HG03575 (cell line): ENCODE data around the gene LIPA.
A peak's percentile ranks its signal among the peaks of the same experiment; 100 is the strongest.
"Not testable (repeated sequence)": the region's sequence is repeated elsewhere in the genome, so short reads cannot be mapped to it uniquely, and the experiment has no call there.

ENCODE experiments used
- ATAC-seq: cut with Tn5 transposase; IDR thresholded peaks from one replicate; pipeline ENCODE4 v1.9.1; 2021; ENCODE audit not compliant: unreplicated experiment, insufficient number of reproducible peaks, low FRiP score; ENCODE audit errors: extremely low read depth

The LIPA gene

GRCh38 chr10:89251409-89252224, at the start of gene LIPA:
Gene LIPA, minus strand, starts transcription at chr10:89251775. Its CDS starts 4,127 bp downstream, at chr10:89247648.
- peak; percentile 80 for ATAC-seq

GRCh38 chr10:89301232-89301631, 49.7 kb upstream of the LIPA start:
- ATAC-seq = peak; percentile 21

GRCh38 chr10:89299031-89299430, 47.5 kb upstream of the LIPA start:
- no peak for ATAC-seq

DNA sequence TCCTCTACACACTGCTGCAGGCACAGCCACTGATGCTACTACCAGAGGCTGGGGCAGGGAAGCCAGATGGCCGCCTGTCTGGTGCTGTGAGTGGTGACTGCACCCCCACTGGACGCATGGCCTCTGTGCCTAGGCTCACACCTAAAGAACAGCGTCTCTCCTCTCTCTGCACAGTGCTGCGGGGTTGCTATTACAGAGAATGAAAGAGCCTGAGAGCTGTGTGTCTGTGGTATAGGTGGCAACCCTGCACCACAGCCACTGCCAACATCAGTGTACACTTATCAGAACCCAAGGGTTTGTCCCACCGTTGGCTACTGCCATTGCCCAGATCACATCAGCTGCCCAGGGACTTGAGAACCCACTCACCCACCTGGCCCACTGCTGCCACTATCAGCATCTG, 46.2 kb upstream of the LIPA start:
- no peak for ATAC-seq

GRCh38 chr10:89297356-89297755, 45.8 kb upstream of the LIPA start:
- no peak for ATAC-seq

GRCh38 chr10:89296220-89296648, 44.7 kb upstream of the LIPA start:
- ATAC-seq = no peak

DNA sequence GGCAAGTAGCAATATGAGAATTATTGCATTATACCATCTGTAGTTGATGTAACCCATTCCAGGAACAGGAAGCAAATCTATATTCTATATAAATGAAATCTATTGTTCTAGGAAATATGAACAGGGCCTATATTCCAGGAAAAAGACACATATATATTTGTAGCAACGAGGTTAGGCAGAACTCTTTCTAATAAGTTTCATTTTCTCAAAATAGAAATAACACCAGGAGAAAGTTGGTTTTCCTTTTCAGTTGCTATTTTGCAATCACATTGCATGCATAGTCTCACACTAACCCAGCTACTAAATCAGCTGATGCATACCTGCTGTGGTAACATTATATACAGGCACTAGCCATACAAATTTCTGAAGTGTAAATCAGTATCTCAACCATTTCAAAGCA, 44.0 kb upstream of the LIPA start:
- no peak for ATAC-seq

DNA sequence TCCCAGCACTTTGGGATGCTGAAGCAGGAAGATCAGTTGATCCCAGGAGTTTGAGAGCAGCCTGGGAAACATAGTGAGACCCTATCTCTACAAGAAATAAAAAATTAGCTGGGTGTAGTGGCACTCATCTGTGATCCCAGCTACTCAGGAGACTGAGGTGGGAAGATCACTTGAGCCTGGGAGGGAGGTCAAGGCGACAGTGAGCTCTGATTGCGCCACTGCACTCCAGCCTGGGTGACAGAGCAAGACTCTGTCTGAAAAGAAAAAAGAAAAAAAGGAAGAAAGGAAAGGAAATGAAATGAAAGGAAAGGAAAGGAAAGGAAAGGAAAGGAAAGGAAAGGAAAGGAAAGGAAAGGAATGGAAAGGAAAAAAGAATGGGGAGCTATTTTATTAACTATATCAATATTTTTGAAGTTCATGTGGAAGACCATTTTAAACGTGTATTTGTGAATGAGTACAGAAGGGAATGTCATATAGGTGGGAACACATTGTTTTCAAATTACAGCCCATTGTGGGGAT, 43.2 kb upstream of the LIPA start:
- no peak for ATAC-seq

GRCh38 chr10:89285303-89285702, 33.7 kb upstream of the LIPA start:
- ATAC-seq = not testable (repeated sequence)

GRCh38 chr10:89284711-89285110, 33.1 kb upstream of the LIPA start:
- ATAC-seq = not testable (repeated sequence)

- ATAC-seq = no peak
These were observed 32.4 kb upstream of the LIPA start for GRCh38 chr10:89283936-89284475.

DNA sequence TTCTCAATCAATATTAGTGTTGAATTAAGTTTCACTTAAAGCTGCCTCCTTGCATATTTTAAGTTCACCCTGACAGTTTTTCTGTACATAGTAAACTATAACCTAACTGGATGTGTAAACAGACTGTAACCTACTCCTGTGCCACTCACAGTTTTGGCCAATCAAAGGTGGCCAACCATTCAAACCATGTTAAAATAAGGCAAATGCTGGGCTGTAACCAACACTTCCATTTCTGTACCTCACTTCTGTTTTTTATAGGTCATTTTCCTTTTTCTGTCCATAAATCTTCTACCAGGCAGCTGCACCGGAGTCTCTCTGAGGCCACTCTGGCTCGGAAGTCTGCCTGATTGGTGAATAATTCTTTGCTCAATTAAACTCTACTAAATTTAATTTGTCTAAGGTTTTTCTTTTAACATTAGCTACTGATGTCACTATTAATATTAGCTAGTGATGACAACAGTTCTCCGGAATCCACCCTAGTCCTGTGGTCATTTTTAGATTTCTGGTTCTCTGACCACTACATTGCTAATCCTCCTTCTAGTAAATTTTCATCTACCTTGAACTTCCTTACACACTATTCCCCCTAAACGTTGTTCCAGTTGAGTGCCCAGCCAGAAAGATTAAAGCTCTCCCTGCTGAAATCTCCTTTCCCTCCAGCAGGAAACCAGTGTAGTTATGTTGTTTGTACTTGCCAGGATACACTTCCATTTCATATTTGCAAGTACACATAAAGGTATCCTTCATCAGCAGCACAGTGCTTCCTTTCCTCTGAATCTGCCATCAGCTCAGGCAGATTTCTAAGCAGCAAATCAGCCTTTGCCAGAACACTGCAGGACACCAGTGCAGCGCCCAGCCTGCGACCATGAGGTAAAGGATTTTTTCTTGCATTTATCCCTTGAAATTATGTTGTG, 31.7 kb upstream of the LIPA start:
- no peak for ATAC-seq

DNA sequence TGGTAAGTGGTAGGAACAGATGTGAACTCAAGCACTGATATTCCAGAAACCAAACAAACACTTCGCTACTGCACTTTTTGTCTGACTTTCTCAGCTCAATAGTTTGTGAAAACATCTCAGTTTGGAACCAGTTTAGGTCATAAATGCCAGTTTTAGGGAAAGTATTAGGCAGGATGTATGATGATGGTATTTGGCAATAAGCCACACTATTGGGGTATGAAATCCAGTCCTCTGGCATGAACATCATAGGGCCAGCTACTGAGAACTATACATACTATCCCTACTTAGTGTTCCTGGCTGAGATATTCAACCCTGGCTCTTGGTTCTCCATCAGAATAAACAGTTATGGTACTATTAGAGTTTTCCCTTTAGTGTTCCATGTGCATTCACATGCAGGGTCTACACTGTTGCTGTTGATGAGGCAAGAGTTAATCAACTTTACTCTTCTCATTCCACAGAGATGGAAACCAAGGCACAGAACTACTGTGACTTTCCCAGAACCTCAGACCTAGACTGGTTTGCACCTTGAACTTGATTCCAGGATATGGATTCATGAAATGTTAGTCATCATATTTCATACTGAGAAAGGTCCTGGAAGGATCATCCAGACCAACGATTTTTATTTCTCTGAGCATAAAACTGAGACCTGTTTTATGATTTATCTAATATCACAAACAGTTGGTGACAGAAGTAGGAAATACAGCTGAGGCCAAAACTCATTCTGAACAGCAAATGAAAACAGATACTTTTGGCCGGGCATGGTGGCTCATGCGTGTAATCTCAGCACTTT, 30.2 kb upstream of the LIPA start:
- ATAC-seq = no peak

- ATAC-seq = no peak
These were observed 28.9 kb upstream of the LIPA start for GRCh38 chr10:89280508-89280907.

GRCh38 chr10:89279421-89279869, 27.9 kb upstream of the LIPA start:
- ATAC-seq = no peak

GRCh38 chr10:89278900-89279392, 27.4 kb upstream of the LIPA start:
- no peak for ATAC-seq

DNA sequence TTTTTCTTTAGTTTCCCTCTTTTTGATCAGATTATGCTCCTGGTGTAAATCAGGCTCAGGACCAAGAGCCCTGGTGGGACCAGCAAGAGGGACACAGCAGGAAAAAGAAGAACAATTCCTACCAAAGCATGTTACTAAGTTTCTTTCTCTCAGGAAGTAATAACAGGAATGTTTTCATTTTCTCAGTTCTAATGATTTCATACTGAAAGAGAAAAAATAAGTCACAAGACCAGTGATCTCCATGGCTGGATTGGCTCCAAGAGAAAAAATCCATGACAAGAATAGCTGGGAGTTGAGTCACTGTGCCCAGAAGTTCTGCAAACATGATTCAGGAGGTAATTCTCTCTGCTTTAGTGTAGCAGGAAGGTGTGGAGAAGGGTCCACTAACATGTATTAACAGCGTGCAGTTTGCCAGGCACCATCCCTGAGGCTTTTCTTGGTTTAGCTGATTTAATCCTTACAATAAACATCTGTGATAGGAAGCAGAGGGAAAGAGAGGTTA, 26.5 kb upstream of the LIPA start:
- ATAC-seq = no peak

DNA sequence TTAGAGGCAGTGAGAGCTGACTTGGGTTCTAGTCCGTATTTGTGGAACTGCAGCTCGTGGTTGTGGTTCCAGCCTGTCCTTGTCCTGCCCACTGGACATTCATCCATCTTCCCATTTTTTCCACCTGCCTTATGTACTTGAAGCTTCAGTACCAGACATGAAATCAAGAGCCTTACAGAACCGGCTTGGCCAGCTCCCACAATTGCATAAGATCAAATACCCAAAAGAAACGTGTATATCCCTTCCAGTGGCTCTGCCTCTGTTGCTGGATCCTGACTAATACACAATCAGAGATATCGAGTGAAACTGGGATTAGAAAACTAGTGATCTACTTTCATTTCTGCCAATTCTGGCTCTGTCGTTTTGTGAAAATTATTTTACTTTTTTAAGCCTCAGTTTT, 23.8 kb upstream of the LIPA start:
- no peak for ATAC-seq
